SK-N-SH (cell line): ENCODE results near the gene NBEA. TPM values are rescaled to one million over a fixed set of nuclear protein-coding genes. Genes with fewer than 3 reads are reported as not detected.

ENCODE experiments used
- CTCF ChIA-PET: fragments of 300-600, 350-600 bp; formaldehyde crosslinking; extraction: SDS; loops from one replicate; lab custom pipeline; 2021; lab: Yijun Ruan, JAX
- POLR2A ChIA-PET: fragments of 350-600 bp; sonication (Branson Sonifier 250); formaldehyde crosslinking; extraction: SDS; loops from one replicate; lab custom pipeline; 2020; ENCODE audit warnings: antibody characterized with exemption, inconsistent platforms; lab: Yijun Ruan, JAX
- DNase-seq: peaks from one replicate; pipeline ENCODE4 v3.0.0; 2012
- H2AFZ ChIP-seq: fragments of 200-600 bp; sonication (generic); 2 replicates; pipeline ENCODE4 v1.8.1; 2016; ENCODE audit warnings: antibody characterized with exemption, mild to moderate bottlenecking, low read depth
- H3F3A ChIP-seq: fragments of 200-600 bp; sonication (generic); replicated peaks from 2 replicates; pipeline ENCODE3; 2016; ENCODE audit warnings: antibody characterized with exemption, mild to moderate bottlenecking; ENCODE audit not compliant: insufficient read depth
- H3K27ac ChIP-seq, 2 experiments: fragments of 200-500 bp in 1 of 2; fragments of 200-600 bp in 1 of 2; sonication (Bioruptor generic) in 1 of 2; sonication (generic), shearing (Covaris generic) in 1 of 2; 2 replicates each; pipeline versions ENCODE4 v1.5.1 to v1.6.1; 2014 to 2016; ENCODE audit warnings: low read depth in 2 of 2, inconsistent platforms in 1 of 2, low read length in 1 of 2, mild to moderate bottlenecking in 1 of 2, mixed read lengths in 1 of 2
- H3K27me3 ChIP-seq: fragments of 200-600 bp; sonication (generic), shearing (Covaris generic); 2 replicates; pipeline ENCODE4 v1.6.1; 2016; ENCODE audit warnings: mixed run types; ENCODE audit not compliant: insufficient read depth
- H3K36me3 ChIP-seq, 2 experiments: fragments of 200-500 bp in 1 of 2; fragments of 200-600 bp in 1 of 2; sonication (Bioruptor generic) in 1 of 2; sonication (generic) in 1 of 2; replicated peaks in 1 of 2; 2 replicates each; pipeline versions ENCODE3 to v1.5.1; 2014 to 2016; ENCODE audit warnings: low read length in 1 of 2, mild to moderate bottlenecking in 1 of 2; ENCODE audit not compliant: insufficient read depth in 2 of 2, control insufficient read depth in 1 of 2
- H3K4me1 ChIP-seq, 2 experiments: fragments of 200-500 bp in 1 of 2; fragments of 200-600 bp in 1 of 2; sonication (Bioruptor generic) in 1 of 2; sonication (generic), shearing (Covaris generic) in 1 of 2; 2 replicates each; pipeline versions ENCODE4 v1.5.1 to v1.6.1; 2014 to 2016; ENCODE audit warnings: low read depth in 1 of 2, low read length in 1 of 2, mixed run types in 1 of 2; ENCODE audit not compliant: insufficient read depth in 2 of 2, control insufficient read depth in 1 of 2
- H3K4me2 ChIP-seq: fragments of 200-600 bp; sonication (generic), shearing (Covaris generic); 2 replicates; pipeline ENCODE4 v1.6.1; 2017; ENCODE audit warnings: mixed run types
- H3K4me3 ChIP-seq, 2 experiments: fragments of 200-500 bp in 1 of 2; fragments of 200-600 bp in 1 of 2; sonication (Bioruptor generic) in 1 of 2; sonication (generic), shearing (Covaris generic) in 1 of 2; 2 replicates each; pipeline versions ENCODE4 v1.5.1 to v1.8.1; 2014 to 2016; ENCODE audit warnings: low read depth in 2 of 2, inconsistent platforms in 1 of 2, low read length in 1 of 2, mild to moderate bottlenecking in 1 of 2, mixed read lengths in 1 of 2, moderate library complexity in 1 of 2
- H3K79me2 ChIP-seq: fragments of 200-600 bp; sonication (generic); 2 replicates; pipeline ENCODE4 v1.8.1; 2017; ENCODE audit warnings: mild to moderate bottlenecking; ENCODE audit not compliant: insufficient read depth
- H3K9ac ChIP-seq: fragments of 200-600 bp; sonication (generic); 2 replicates; pipeline ENCODE4 v1.6.1; 2017; ENCODE audit warnings: mixed run types
- H3K9me2 ChIP-seq: fragments of 200-600 bp; sonication (generic); 2 replicates; pipeline ENCODE4 v1.6.1; 2017; ENCODE audit warnings: mixed run types
- H3K9me3 ChIP-seq: fragments of 200-600 bp; sonication (generic); 2 replicates; pipeline ENCODE4 v1.6.1; 2017; ENCODE audit warnings: mixed run types, mild to moderate bottlenecking, moderate library complexity
- H4K20me1 ChIP-seq: fragments of 200-600 bp; sonication (generic); 2 replicates; pipeline ENCODE4 v1.6.1; 2017; ENCODE audit warnings: mild to moderate bottlenecking, mixed run types; ENCODE audit not compliant: insufficient read depth
- CHD2 ChIP-seq: fragments of 150-350 bp; IDR thresholded peaks from 2 replicates; pipeline ENCODE4 v1.6.1; 2018; ENCODE audit warnings: low read length; ENCODE audit not compliant: partially characterized antibody
- EP300 ChIP-seq, 2 experiments: IDR thresholded peaks; 2 replicates each; pipeline versions ENCODE4 v1.4.0 to v1.6.1; 2012; ENCODE audit warnings: borderline replicate concordance in 1 of 2, low read depth in 1 of 2, low read length in 1 of 2
- GABPA ChIP-seq: IDR thresholded peaks from 2 replicates; pipeline ENCODE4 v1.4.0; 2012; ENCODE audit warnings: low read depth, mild to moderate bottlenecking
- IRF3 ChIP-seq: fragments of 150-350 bp; IDR thresholded peaks from 2 replicates; pipeline ENCODE4 v1.6.1; 2016; ENCODE audit warnings: mild to moderate bottlenecking, low read depth, low read length
- MAX ChIP-seq: IDR thresholded peaks from 2 replicates; pipeline ENCODE4 v1.4.0; 2012; ENCODE audit warnings: low read depth
- MEF2A ChIP-seq: IDR thresholded peaks from 2 replicates; pipeline ENCODE4 v1.4.0; 2012; ENCODE audit warnings: low read depth, borderline replicate concordance
- NFIC ChIP-seq: IDR thresholded peaks from 2 replicates; pipeline ENCODE4 v1.4.0; 2012; ENCODE audit warnings: borderline replicate concordance
- PBX3 ChIP-seq: IDR thresholded peaks from 2 replicates; pipeline ENCODE4; 2012
- SIN3A ChIP-seq: IDR thresholded peaks from 2 replicates; pipeline ENCODE4 v1.6.1; 2012; ENCODE audit warnings: low read depth, mild to moderate bottlenecking, low read length, moderate library complexity, borderline replicate concordance
- TAF1 ChIP-seq: IDR thresholded peaks from 2 replicates; pipeline ENCODE4 v1.6.1; 2012; ENCODE audit warnings: low read depth, mild to moderate bottlenecking, low read length, moderate library complexity, borderline replicate concordance
- TCF12 ChIP-seq: IDR thresholded peaks from 2 replicates; pipeline ENCODE4 v1.4.0; 2012
- USF2 ChIP-seq: fragments of 150-350 bp; IDR thresholded peaks from 2 replicates; pipeline ENCODE4 v1.6.1; 2017; ENCODE audit warnings: antibody characterized with exemption, low read length, low read depth, borderline replicate concordance
- WGBS: methylation state at CpG from one replicate; pipeline ENCODE4 v1.1.6; 2017; ENCODE audit warnings: low lambda C conversion rate; 5-methylcytosine and 5-hydroxymethylcytosine counted together
- polyA plus RNA-seq, 3 experiments: library from polyadenylated mRNA; depleted of rRNA; stranded (reverse); fragments of >200 nt; gene quantifications; 2 replicates each; pipeline ENCODE4 v1.2.3, GENCODE V29; 2012

The NBEA gene
- polyA plus RNA-seq, 1 of the 3 experiments (the other 2 are of a cell fraction): 12.3 TPM

GRCh38 chr13:35534343-35534742, 592.3 kb downstream of the NBEA start:
- CTCF ChIA-PET: interaction anchor here (1.4 kb wide), 1 partner anchor 16 kb away, joined by 3 read pairs; no protein-coding TSS in a partner anchor
- TF ChIP-seq SIN3A (no peak), TCF12 (no peak), GABPA (no peak), TAF1 (no peak), USF2 (no peak), MEF2A (no peak), PBX3 (no peak), MAX (no peak), CHD2 (no peak), IRF3 (no peak)
- Histone ChIP-seq H3K4me3 (no peak overlapping the region), H3K4me1 (peaks cover 0 to 45% of the 10 kb centered on the region in 2 experiments; a peak in 2 of 4 replicates), H4K20me1 (no peaks in the 10 kb centered on the region), H3F3A (no peaks in the 10 kb centered on the region), H2AFZ (no peak overlapping the region), H3K9me3 (no peaks in the 10 kb centered on the region), H3K36me3 (no peaks in the 10 kb centered on the region), H3K9me2 (no peaks in the 10 kb centered on the region), H3K4me2 (no peak overlapping the region), H3K27me3 (no peaks in the 10 kb centered on the region), H3K27ac (0 out of 4 replicates have a peak overlapping the region, but pooled peaks of 1 of the 2 experiments have one; percentile 14), H3K9ac (no peak overlapping the region), H3K79me2 (no peaks in the 10 kb centered on the region)
- POLR2A ChIA-PET: no interaction called here
- 90% methylated on average over 1 of the region's 1 CpG for WGBS
- DNase-seq: no peak

- H3K4me3 ChIP-seq: no peak overlapping the region
- no peaks in the 10 kb centered on the region; the same call in 1 of the 2 replicates for H3K79me2 ChIP-seq
- ChIA-PET POLR2A (no interaction called here), CTCF (interaction anchor here (1.7 kb wide), 1 partner anchor 17 kb away, joined by 4 read pairs; no protein-coding TSS in a partner anchor)
- no peaks in the 10 kb centered on the region for H3K9me2 ChIP-seq
- H3K9ac ChIP-seq: peak overlapping the region; percentile 13; the same call in 1 of the 2 replicates
- no peak for DNase-seq
- H3K27ac ChIP-seq: peak overlapping the region; percentile 75 to 87
- peak in 1 of 2 experiments; percentile 61; a peak in 1 of 4 replicates for TF ChIP-seq EP300 (IDR thresholded peaks at IDR 0.05; ENCODE audit: borderline replicate concordance in 1 of 2, low read depth in 1 of 2, low read length in 1 of 2)
- TF ChIP-seq NFIC: no peak
- TF ChIP-seq, all 33 proteins: peak for 1
- Histone ChIP-seq H3K9me3 (no peaks in the 10 kb centered on the region), H4K20me1 (no peaks in the 10 kb centered on the region), H2AFZ (no peak overlapping the region), H3F3A (peaks cover 42% of the 10 kb centered on the region), H3K4me2 (no peak overlapping the region), H3K27me3 (no peaks in the 10 kb centered on the region), H3K4me1 (peaks cover 31 to 39% of the 10 kb centered on the region in 2 experiments), H3K36me3 (no peaks in the 10 kb centered on the region)
- WGBS: 29% methylated on average over 1 of the region's 1 CpG
Observed at GRCh38 chr13:35548790-35549189, 606.7 kb downstream of the NBEA start.
